SK-N-SH (cell line): ENCODE measurements around the gene ATG7.
"Not testable (repeated sequence)": the region's sequence is repeated elsewhere in the genome, so short reads cannot be mapped to it uniquely, and the experiment has no call there.

Source experiments
- CHD2 ChIP-seq: fragments of 150-350 bp; IDR thresholded peaks from 2 replicates; pipeline ENCODE4 v1.6.1; 2018; ENCODE audit warnings: low read length; ENCODE audit not compliant: partially characterized antibody
- CTCF ChIP-seq: fragments of 200-600 bp; sonication (generic); IDR thresholded peaks from 2 replicates; pipeline ENCODE4 v1.6.1; 2017; ENCODE audit warnings: antibody characterized with exemption, mild to moderate bottlenecking, moderate library complexity
- FOXJ3 ChIP-seq: sonication (generic); formaldehyde crosslinking; IDR thresholded peaks from 2 replicates; pipeline ENCODE4 v1.5.1; 2020; ENCODE audit warnings: mild to moderate bottlenecking, missing genetic modification reagents
- GABPA ChIP-seq: IDR thresholded peaks from 2 replicates; pipeline ENCODE4 v1.4.0; 2012; ENCODE audit warnings: low read depth, mild to moderate bottlenecking
- GATA2 ChIP-seq: sonication (generic); formaldehyde crosslinking; IDR thresholded peaks from 2 replicates; pipeline ENCODE4 v1.5.0; 2020; ENCODE audit warnings: mild to moderate bottlenecking, missing genetic modification reagents
- MAX ChIP-seq: IDR thresholded peaks from 2 replicates; pipeline ENCODE4 v1.4.0; 2012; ENCODE audit warnings: low read depth
- POLR2AphosphoS5 ChIP-seq: IDR thresholded peaks from 2 replicates; pipeline ENCODE4 v1.6.1; 2012; ENCODE audit warnings: low read depth, low read length
- TAF1 ChIP-seq: IDR thresholded peaks from 2 replicates; pipeline ENCODE4 v1.6.1; 2012; ENCODE audit warnings: low read depth, mild to moderate bottlenecking, low read length, moderate library complexity, borderline replicate concordance
- YY1 ChIP-seq: IDR thresholded peaks from 2 replicates; pipeline ENCODE4 v1.4.0; 2012; ENCODE audit warnings: low read depth, mild to moderate bottlenecking
- TF ChIP-seq, protein P1 (sequence below): fragments of 150-350 bp; IDR thresholded peaks from 2 replicates; pipeline ENCODE4 v1.6.1; 2017; ENCODE audit warnings: antibody characterized with exemption, low read length, low read depth, borderline replicate concordance

DNA sequence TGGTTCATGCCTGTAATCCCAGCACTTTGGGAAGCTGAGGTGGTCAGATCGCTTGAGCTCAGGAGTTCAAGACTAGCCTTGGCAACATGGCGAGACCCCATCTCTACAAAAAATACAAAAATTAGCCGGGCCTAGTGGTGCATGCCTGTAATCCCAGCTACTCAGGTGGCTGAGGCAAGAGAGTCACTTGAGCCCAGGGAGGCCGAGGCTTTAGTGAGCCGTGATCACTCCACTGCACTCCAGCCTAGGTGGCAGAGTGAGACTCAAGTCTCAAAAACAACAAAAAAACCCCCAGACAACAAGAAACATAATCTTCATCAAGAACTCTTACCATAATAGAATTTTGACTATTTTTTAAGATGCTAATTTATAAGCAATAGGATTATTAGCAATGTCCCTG, 253.9 kb downstream of the ATG7 start:
- TF ChIP-seq POLR2AphosphoS5; TAF1; FOXJ3; CTCF; CHD2; YY1; GABPA; GATA2 (CRISPR knock-in tag); MAX: not testable (repeated sequence)
- TF ChIP-seq, protein P1, sequence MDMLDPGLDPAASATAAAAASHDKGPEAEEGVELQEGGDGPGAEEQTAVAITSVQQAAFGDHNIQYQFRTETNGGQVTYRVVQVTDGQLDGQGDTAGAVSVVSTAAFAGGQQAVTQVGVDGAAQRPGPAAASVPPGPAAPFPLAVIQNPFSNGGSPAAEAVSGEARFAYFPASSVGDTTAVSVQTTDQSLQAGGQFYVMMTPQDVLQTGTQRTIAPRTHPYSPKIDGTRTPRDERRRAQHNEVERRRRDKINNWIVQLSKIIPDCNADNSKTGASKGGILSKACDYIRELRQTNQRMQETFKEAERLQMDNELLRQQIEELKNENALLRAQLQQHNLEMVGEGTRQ, result not testable (repeated sequence)
